GM18858 (cell line): ENCODE results near the gene IGSF21.

ENCODE experiments used
- ATAC-seq: cut with Tn5 transposase; IDR thresholded peaks from one replicate; pipeline ENCODE4 v1.9.1; 2021; ENCODE audit not compliant: unreplicated experiment

IGSF21 gene

GRCh38 chr1:18094096-18094495 is 13.5 kb upstream of the IGSF21 start:
- ATAC-seq, result no peak

- ATAC-seq, result no peak
These were observed 10.4 kb upstream of the IGSF21 start for GRCh38 chr1:18097206-18097605.

GRCh38 chr1:18099026-18099425 is 8.6 kb upstream of the IGSF21 start:
- no peak for ATAC-seq

GRCh38 chr1:18100060-18100459 is 7.5 kb upstream of the IGSF21 start:
- ATAC-seq, result no peak

- ATAC-seq, result no peak
These were observed 7.0 kb upstream of the IGSF21 start for GRCh38 chr1:18100491-18101063.

GRCh38 chr1:18101508-18101907 is 6.1 kb upstream of the IGSF21 start:
- ATAC-seq, result no peak

GRCh38 chr1:18103788-18104421 is 3.7 kb upstream of the IGSF21 start:
- ATAC-seq, result no peak

GRCh38 chr1:18104546-18105100 is 3.0 kb upstream of the IGSF21 start:
- no peak for ATAC-seq

GRCh38 chr1:18105196-18105595 is 2.4 kb upstream of the IGSF21 start:
- ATAC-seq, result no peak

GRCh38 chr1:18108299-18109057 is 880 bp downstream of the IGSF21 start:
- no peak for ATAC-seq

GRCh38 chr1:18109058-18109755 is 1.6 kb downstream of the IGSF21 start:
- no peak for ATAC-seq

GRCh38 chr1:18109756-18110597 is 2.4 kb downstream of the IGSF21 start:
- ATAC-seq, result no peak

- no peak for ATAC-seq
These were observed 3.0 kb downstream of the IGSF21 start for GRCh38 chr1:18110598-18110939.

GRCh38 chr1:18110968-18111367 is 3.4 kb downstream of the IGSF21 start:
- no peak for ATAC-seq

- ATAC-seq, result no peak
These were observed 4.2 kb downstream of the IGSF21 start for GRCh38 chr1:18111605-18112297.

GRCh38 chr1:18112611-18113010 is 5.0 kb downstream of the IGSF21 start:
- no peak for ATAC-seq

- ATAC-seq, result no peak
These were observed 7.3 kb downstream of the IGSF21 start for GRCh38 chr1:18114726-18115410.

- no peak for ATAC-seq
These were observed 9.2 kb downstream of the IGSF21 start for GRCh38 chr1:18116777-18117176.

GRCh38 chr1:18118078-18118477 is 10.5 kb downstream of the IGSF21 start:
- no peak for ATAC-seq
